Inflammatory macrophage treated with lipopolysaccharide for 4 hours (primary cell): ENCODE measurements around the gene RIT2.

Experiments used
- DNase-seq: peaks from one replicate; pipeline ENCODE4 v3.0.0-alpha.2; 2020

RIT2 gene

GRCh38 chr18:43009674-43010073, 105.8 kb downstream of the RIT2 start:
- no peak for DNase-seq

- no peak for DNase-seq
Measured at GRCh38 chr18:43007365-43007764, 108.1 kb downstream of the RIT2 start.

- DNase-seq: no peak
Measured at GRCh38 chr18:43004421-43004820, 111.1 kb downstream of the RIT2 start.

GRCh38 chr18:43001821-43002220, 113.7 kb downstream of the RIT2 start:
- no peak for DNase-seq

- no peak for DNase-seq
Measured at GRCh38 chr18:42996824-42997223, 118.7 kb downstream of the RIT2 start.

- DNase-seq: no peak
Measured at GRCh38 chr18:42980426-42980825, 135.1 kb downstream of the RIT2 start.

GRCh38 chr18:42977982-42978637, 137.4 kb downstream of the RIT2 start:
- DNase-seq: no peak

- DNase-seq: no peak
Measured at GRCh38 chr18:42976869-42977590, 138.5 kb downstream of the RIT2 start.

- no peak for DNase-seq
Measured at GRCh38 chr18:42969366-42969765, 146.1 kb downstream of the RIT2 start.

GRCh38 chr18:42961298-42961697, 154.2 kb downstream of the RIT2 start:
- no peak for DNase-seq

- no peak for DNase-seq
Measured at GRCh38 chr18:42959528-42959927, 156.0 kb downstream of the RIT2 start.

- DNase-seq: no peak
Measured at GRCh38 chr18:42958353-42958752, 157.1 kb downstream of the RIT2 start.

GRCh38 chr18:42956287-42956686, 159.2 kb downstream of the RIT2 start:
- DNase-seq: no peak

GRCh38 chr18:42954887-42955286, 160.6 kb downstream of the RIT2 start:
- no peak for DNase-seq

- no peak for DNase-seq
Measured at GRCh38 chr18:42953306-42953705, 162.2 kb downstream of the RIT2 start.

GRCh38 chr18:42950732-42951131, 164.8 kb downstream of the RIT2 start:
- DNase-seq: no peak

GRCh38 chr18:42948831-42949230, 166.7 kb downstream of the RIT2 start:
- no peak for DNase-seq

- no peak for DNase-seq
Measured at GRCh38 chr18:42941860-42942259, 173.6 kb downstream of the RIT2 start.

GRCh38 chr18:42941021-42941420, 174.5 kb downstream of the RIT2 start:
- DNase-seq: no peak

- no peak for DNase-seq
Measured at GRCh38 chr18:42937436-42937835, 178.0 kb downstream of the RIT2 start.

- DNase-seq: peak; percentile 44
Measured at GRCh38 chr18:42936289-42936688, 179.2 kb downstream of the RIT2 start.

GRCh38 chr18:42931491-42931890, 184.0 kb downstream of the RIT2 start:
- DNase-seq: peak; percentile 7

GRCh38 chr18:42929857-42930256, 185.6 kb downstream of the RIT2 start:
- no peak for DNase-seq

- no peak for DNase-seq
Measured at GRCh38 chr18:42929181-42929580, 186.3 kb downstream of the RIT2 start.

GRCh38 chr18:42925036-42925435, 190.4 kb downstream of the RIT2 start:
- DNase-seq: peak; percentile 6
